ENCODE results near the gene MOV10L1. TPM values are rescaled to one million over a fixed set of nuclear protein-coding genes. Genes with fewer than 3 reads are reported as not detected.

The MOV10L1 gene
- total RNA-seq, 3 donors from 2014 or later, result 0.16 to 0.44 (median 0.33) TPM

- intact Hi-C loops (cut with DNase I; ENCODE audit: low total_unique reads), result loop anchor here (10.0 kb wide), 1 partner anchor 45 kb away; no protein-coding TSS in a partner anchor
- DNase-seq (ENCODE audit: low spot score in 2 of 2), result no peak
- no peaks in the 10 kb centered on the region for H3K27me3 ChIP-seq
- no peaks in the 10 kb centered on the region for H3K36me3 ChIP-seq
- no peaks in the 10 kb centered on the region for H3K9me3 ChIP-seq
- peak overlapping the region; percentile 66 to 89 (median 76) for H3K4me3 ChIP-seq
- peak overlapping the region; percentile 71 to 90 for H3K27ac ChIP-seq
- TF ChIP-seq POLR2A (IDR thresholded peaks at IDR 0.05), result no peak
- TF ChIP-seq, protein P1, sequence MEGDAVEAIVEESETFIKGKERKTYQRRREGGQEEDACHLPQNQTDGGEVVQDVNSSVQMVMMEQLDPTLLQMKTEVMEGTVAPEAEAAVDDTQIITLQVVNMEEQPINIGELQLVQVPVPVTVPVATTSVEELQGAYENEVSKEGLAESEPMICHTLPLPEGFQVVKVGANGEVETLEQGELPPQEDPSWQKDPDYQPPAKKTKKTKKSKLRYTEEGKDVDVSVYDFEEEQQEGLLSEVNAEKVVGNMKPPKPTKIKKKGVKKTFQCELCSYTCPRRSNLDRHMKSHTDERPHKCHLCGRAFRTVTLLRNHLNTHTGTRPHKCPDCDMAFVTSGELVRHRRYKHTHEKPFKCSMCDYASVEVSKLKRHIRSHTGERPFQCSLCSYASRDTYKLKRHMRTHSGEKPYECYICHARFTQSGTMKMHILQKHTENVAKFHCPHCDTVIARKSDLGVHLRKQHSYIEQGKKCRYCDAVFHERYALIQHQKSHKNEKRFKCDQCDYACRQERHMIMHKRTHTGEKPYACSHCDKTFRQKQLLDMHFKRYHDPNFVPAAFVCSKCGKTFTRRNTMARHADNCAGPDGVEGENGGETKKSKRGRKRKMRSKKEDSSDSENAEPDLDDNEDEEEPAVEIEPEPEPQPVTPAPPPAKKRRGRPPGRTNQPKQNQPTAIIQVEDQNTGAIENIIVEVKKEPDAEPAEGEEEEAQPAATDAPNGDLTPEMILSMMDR (IDR thresholded peaks at IDR 0.05), result no peak
- no peak for TF ChIP-seq POLR2AphosphoS5 (IDR thresholded peaks at IDR 0.05)
- H3K4me1 ChIP-seq, result no peaks in the 10 kb centered on the region
Measured at GRCh38 chr22:50199829-50200460, 110.1 kb downstream of the MOV10L1 start.

DNA sequence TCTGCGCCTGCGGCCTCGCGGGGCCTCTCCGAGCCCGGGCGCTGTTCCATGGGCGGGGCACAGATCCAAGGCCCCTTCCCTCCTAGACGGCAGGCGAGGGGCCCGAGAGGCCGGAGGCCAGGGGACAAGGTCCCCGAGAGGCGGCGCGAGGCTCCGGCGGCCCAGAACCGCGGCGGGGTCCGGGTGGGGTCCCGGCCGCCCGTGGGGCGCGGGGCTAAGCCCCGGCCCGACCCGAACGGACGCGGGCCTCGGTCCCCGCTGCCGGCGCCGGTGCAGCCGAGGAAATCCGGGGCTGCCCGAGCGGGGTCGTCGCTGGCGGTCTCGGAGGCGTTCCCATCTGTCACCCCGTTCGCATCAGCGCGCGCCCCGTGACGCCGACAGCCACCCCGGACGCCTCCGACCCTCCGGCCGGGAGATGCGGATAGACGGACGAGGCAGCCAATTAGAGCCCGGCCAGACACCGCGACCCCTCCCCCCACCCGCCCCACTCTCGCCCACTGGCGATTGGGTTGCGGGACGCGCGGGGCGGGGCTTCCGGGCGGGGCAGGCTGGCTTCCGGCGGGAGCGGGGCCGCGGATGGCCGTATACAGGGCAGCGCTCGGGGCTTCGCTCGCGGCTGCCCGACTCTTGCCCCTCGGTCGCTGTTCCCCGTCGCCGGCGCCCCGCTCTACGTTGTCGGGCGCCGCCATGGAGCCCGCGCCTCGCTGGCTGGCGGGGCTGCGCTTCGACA is 110.8 kb downstream of the MOV10L1 start, which contains the start of gene SELENOO:
Gene SELENOO, plus strand, starts transcription at position 551 of the 730 bp plus-strand sequence. Its CDS starts 26 bp downstream, at position 577.
- H3K36me3 ChIP-seq, result no peaks in the 10 kb centered on the region
- H3K4me1 ChIP-seq, result no peaks in the 10 kb centered on the region
- H3K4me3 ChIP-seq, result peak within 1 kb of the TSS; percentile 66 to 89 (median 76)
- no peaks in the 10 kb centered on the region for H3K27me3 ChIP-seq
- TF ChIP-seq POLR2AphosphoS5 (IDR thresholded peaks at IDR 0.05) (peak; percentile 51 to 73 (median 70)), POLR2A (IDR thresholded peaks at IDR 0.05) (no peak)
- TF ChIP-seq, protein P1 (IDR thresholded peaks at IDR 0.05), result no peak
- intact Hi-C loops (cut with DNase I; ENCODE audit: low total_unique reads), result loop anchor here (10.0 kb wide), 1 partner anchor 46 kb away; no protein-coding TSS in a partner anchor
- no peaks in the 10 kb centered on the region for H3K9me3 ChIP-seq
- H3K27ac ChIP-seq, result peak within 1 kb of the TSS; percentile 71 to 90
- DNase-seq (ENCODE audit: low spot score in 2 of 2), result peak; percentile 82 to 90

DNA sequence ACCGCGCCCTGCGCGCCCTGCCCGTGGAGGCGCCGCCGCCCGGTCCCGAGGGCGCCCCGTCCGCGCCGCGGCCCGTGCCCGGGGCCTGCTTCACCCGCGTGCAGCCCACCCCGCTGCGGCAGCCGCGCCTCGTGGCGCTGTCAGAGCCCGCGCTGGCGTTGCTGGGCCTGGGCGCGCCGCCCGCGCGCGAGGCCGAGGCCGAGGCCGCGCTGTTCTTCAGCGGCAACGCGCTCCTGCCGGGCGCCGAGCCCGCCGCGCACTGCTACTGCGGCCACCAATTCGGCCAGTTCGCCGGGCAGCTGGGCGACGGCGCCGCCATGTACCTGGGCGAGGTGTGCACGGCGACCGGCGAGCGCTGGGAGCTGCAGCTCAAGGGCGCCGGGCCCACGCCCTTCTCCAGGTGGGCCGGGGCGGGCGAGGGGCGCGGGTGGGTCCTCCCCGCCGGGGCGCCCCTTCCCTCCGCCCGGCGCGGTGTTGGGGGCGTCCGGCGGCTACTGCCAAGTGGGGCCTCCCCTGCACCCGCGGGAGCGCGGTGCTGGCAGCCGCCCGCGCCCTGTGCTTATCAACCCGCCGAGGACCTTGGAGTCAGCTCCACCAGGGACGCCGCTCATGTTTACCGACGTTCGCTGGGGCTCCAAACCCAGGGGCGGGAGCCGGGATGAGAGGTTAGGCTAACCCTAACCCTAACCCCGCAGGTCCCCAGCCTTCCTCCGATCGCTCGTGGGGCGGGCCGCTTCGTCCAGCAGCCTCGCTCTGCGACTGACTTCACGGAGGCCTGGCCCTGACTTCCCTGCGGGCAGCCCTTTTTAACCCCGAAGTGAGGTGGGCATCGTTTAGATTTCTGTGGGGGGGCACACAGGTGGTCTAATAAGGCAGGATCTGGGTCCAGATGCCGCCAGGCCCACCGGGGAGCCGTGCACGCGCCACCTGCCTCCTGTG is 111.7 kb downstream of the MOV10L1 start:
- Histone ChIP-seq H3K4me1 (no peaks in the 10 kb centered on the region), H3K27ac (peak overlapping the region; percentile 71 to 90), H3K36me3 (no peaks in the 10 kb centered on the region), H3K9me3 (no peaks in the 10 kb centered on the region), H3K4me3 (peak overlapping the region; percentile 66 to 89 (median 76)), H3K27me3 (no peaks in the 10 kb centered on the region)
- TF ChIP-seq, protein P1 (IDR thresholded peaks at IDR 0.05), result no peak
- intact Hi-C loops (cut with DNase I; ENCODE audit: low total_unique reads), result loop anchor here (10.0 kb wide), 1 partner anchor 47 kb away; no protein-coding TSS in a partner anchor
- DNase-seq (ENCODE audit: low spot score in 2 of 2), result no peak

DNA sequence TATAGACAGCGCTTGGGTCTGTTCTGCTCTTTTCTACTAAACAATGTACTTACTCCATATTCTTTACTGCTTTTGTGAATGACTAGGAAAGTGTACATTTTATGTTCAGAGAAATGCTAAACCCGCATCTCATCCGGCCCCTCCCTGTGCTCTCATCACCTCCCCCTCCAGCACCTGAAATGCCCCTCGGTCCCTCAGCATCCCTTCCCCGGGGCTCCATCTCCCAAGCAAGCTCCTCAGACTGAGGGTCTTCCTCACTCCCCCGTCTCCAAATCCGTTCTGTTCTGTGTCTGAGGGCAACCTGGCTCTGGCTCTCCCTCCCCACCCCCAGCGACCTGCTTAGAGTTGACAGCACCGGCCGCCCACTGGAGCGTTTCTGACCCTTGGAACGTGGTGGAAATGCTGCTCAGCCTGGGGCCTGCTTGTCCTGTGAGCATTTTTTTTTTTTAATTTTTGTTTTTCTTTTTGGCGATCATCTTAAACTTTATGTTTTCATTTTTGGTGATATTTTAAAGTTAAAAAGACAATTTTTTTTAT is 112.4 kb downstream of the MOV10L1 start:
- DNase-seq (ENCODE audit: low spot score in 2 of 2), result no peak
- intact Hi-C loops (cut with DNase I; ENCODE audit: low total_unique reads), result loop anchor here (10.0 kb wide), 1 partner anchor 47 kb away; no protein-coding TSS in a partner anchor
- TF ChIP-seq, protein P1 (IDR thresholded peaks at IDR 0.05), result no peak
- TF ChIP-seq POLR2AphosphoS5 (IDR thresholded peaks at IDR 0.05), result no peak
- no peak for TF ChIP-seq POLR2A (IDR thresholded peaks at IDR 0.05)
- Histone ChIP-seq H3K4me1 (no peaks in the 10 kb centered on the region), H3K27ac (no peak overlapping the region), H3K4me3 (peak overlapping the region; percentile 66 to 89 (median 76)), H3K9me3 (no peaks in the 10 kb centered on the region), H3K36me3 (no peaks in the 10 kb centered on the region), H3K27me3 (no peaks in the 10 kb centered on the region)

Measured in breast epithelium (tissue), 4 donors.